Epithelial cell of esophagus (primary cell): Measurements from ENCODE around the gene JSRP1.

Experiments used
- DNase-seq: peaks from one replicate; pipeline ENCODE4 v3.0.0; 2010; ENCODE audit warnings: low read depth
- H3K4me3 ChIP-seq: 2 replicates; pipeline ENCODE4 v1.5.1; 2011; ENCODE audit warnings: mild to moderate bottlenecking, low read length, control low read depth
- TF ChIP-seq, protein P1 (sequence below): IDR thresholded peaks from 2 replicates; pipeline ENCODE4 v1.5.1; 2011; ENCODE audit warnings: low read depth, mild to moderate bottlenecking, low read length, control low read depth, inconsistent platforms; ENCODE audit not compliant: insufficient read depth; ENCODE audit errors: missing control alignments

JSRP1 gene

DNA sequence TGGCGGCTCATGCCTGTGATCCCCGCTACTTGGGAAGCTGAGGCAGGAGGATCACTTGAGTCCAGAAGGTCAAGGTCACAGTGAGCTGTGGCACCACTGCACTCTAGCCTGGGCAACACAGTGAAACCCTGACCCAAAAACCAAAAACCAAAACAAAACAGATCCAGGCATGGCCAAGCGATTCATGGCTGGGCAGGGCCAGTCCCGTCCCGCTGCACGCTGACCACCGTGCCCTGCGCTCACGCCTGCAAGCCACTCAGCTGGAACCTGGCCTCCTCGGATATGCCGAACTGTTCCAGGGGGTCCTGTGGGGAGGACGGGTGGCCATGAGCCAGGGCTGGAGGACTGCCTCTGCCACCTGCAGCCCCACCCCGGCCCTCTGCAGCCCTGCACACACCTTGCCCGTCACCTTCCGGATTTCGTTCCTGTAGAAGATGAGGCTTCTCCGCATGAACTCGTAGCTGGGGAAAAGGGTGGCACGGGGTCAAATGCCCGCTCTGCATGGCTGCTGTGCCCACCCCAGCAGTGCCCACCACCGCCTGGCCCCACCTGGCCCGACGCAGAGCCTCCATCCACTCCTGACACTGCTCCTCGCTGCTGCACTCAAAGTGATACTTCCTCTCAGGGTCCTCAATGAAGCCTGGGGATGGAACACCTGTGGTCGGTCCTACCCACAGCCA, 22.5 kb downstream of the JSRP1 start:
- TF ChIP-seq, protein P1, sequence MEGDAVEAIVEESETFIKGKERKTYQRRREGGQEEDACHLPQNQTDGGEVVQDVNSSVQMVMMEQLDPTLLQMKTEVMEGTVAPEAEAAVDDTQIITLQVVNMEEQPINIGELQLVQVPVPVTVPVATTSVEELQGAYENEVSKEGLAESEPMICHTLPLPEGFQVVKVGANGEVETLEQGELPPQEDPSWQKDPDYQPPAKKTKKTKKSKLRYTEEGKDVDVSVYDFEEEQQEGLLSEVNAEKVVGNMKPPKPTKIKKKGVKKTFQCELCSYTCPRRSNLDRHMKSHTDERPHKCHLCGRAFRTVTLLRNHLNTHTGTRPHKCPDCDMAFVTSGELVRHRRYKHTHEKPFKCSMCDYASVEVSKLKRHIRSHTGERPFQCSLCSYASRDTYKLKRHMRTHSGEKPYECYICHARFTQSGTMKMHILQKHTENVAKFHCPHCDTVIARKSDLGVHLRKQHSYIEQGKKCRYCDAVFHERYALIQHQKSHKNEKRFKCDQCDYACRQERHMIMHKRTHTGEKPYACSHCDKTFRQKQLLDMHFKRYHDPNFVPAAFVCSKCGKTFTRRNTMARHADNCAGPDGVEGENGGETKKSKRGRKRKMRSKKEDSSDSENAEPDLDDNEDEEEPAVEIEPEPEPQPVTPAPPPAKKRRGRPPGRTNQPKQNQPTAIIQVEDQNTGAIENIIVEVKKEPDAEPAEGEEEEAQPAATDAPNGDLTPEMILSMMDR: no peak
- no peak for DNase-seq
- H3K4me3 ChIP-seq: no peak overlapping the region

DNA sequence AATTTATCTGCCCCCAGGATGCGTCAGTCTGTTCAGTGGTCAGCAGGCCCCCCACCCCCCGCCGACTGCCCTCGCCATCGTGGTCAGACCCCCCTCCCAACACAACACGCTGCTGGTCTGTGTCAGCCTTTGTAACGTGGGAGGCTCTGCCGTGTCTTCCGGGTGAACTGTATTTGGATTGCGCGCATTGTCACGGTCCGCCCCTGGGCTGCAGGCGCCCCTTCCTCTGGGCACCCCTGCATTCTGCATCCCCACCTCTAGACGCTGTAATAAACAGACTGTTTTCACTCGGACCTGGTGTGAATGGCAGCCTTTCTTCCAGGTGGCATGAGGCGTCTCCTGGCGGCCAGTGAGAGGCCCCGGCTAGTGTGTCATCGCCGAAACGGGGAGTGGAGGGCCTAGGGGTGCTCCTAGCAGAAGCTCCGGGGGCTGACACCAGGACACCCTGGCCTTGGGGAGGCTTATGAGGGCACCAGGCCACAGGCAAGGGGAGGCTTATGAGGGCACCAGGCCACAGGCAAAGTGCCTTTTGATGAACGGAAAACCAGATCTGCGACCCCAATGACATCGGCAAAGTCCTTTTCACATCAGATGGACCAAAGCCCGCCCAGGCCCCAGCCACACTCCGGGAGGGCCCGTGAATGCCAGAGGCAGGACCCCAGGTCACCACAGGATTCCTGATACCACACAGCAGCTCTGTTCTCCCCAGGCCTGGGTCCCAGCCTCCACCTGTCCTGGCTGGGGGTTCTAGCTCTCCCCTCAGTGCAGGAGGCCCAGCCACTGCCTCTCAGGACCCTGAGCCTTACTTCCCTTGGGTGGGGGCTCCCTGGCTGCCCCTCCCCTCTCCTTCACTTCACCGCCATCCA, 23.7 kb downstream of the JSRP1 start:
- TF ChIP-seq, protein P1: no peak
- H3K4me3 ChIP-seq: no peak overlapping the region

DNA sequence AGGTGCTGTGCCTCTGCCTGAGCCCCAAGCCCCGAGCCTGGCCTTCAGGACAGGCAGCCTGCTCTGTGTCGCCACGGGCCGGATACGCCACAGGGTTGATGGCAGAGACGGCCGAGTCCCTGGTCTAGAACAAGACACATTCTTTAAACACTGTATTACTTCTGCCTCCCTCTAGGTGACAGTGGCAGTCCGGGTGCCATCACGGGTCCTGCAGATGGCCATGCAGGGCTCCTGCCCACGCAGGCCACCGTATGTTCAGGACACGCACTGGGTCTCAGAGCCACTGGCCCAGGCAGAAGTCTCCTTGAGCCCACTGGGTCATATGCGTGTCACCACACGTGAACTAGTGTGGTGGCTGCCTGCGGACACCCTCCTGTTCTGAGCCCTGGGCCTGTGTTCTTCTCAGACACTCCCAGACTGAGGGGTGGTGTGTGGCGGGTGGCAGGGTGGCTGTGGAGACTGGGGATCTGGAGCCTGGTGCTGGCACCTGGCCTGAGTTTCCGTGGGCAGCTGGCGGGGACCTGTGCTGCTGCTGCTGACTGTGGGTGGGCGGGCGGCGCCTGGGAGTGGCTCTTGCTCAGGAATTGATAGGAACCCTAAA, 24.5 kb downstream of the JSRP1 start:
- no peak for DNase-seq
- no peak overlapping the region for H3K4me3 ChIP-seq
- TF ChIP-seq, protein P1: peak; percentile 24

More for the DNA sequence above, 23.7 kb downstream of the JSRP1 start:
- DNase-seq: no peak

DNA sequence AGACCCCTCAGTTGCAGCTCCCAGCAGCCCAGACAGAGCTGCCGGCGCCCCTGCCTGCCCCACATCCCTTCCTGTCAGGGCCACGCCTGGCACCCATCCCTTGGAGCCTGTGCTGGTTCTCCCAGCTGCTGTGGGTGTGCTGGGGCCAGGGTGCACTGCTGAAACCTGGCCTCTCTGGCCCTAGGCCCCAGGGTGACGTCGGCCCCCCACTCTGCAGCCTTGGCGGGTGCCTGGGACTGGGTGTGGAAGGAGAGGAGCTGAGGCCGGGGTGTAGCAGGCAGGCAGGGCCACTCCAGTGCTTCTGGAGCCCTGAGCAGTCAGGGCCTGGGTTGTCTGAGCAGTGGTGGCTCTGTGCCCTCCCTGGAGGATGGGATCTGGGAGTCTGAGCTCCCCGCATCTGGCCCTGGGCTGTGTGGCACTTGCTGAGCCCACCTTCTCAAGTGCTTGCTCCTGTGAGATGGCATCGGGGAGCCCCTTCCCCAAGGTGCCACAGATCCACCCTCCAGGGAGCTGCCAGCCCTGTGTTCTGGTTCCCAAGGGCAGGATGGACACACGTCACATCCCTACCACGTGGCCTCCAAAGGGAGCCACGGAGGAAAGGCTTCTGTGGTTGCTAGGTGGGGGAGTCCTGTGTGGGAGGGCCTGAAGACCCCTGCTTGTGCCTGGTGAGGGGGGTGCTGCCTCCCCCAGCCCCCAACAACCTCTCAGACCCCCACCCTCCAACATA, 25.2 kb downstream of the JSRP1 start:
- TF ChIP-seq, protein P1: no peak
- DNase-seq: no peak
- H3K4me3 ChIP-seq: no peak overlapping the region

DNA sequence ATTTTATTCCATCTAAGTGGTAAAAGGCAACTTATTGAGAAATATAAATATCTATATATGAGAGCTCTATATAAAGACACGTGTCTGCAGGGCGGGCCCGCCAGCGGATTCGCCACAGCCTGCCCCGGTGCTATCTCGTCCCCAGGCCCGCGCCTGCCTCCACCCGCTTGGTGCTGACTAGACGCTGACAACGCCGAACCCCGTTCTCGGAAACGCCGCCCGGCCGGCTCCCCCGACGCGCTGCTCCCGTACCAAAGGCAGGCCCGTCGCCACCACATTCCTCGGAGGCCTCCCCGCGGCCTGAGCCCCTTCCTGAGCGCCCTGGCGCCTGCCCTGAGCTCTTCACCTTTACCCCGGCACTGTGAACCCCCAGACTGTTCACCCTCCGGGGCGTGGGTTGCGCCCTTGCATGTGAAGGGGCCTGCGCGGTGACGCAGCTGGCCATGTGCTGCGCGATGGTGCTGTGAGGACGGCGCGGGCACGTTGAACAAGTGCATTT, 26.1 kb downstream of the JSRP1 start:
- TF ChIP-seq, protein P1: no peak
- no peak overlapping the region for H3K4me3 ChIP-seq
- DNase-seq: no peak
